LNCaP clone FGC (cell line): ENCODE data around the gene COL4A3.
A peak's percentile ranks its signal among the peaks of the same experiment; 100 is the strongest.

Source experiments
- DNase-seq: peaks from one replicate; pipeline ENCODE4 v3.0.0-alpha.2; 2011; ENCODE audit warnings: low read depth
- H3K4me3 ChIP-seq: 2 replicates; pipeline ENCODE4 v1.5.1; 2011; ENCODE audit warnings: mild to moderate bottlenecking, low read depth, low read length, control low read depth
- CTCF ChIP-seq: IDR thresholded peaks from 2 replicates; pipeline ENCODE4 v1.5.1; 2012; ENCODE audit warnings: mild to moderate bottlenecking; ENCODE audit not compliant: control insufficient read depth, insufficient read depth; ENCODE audit errors: extremely low read depth

Gene COL4A3

GRCh38 chr2:227363756-227364155 lies 199.3 kb downstream of the COL4A3 start:
- no peak for DNase-seq

More at GRCh38 chr2:227363756-227364155, 199.3 kb downstream of the COL4A3 start:
- peak; percentile 39 for TF ChIP-seq CTCF
- no peak overlapping the region for H3K4me3 ChIP-seq
